ENCODE measurements around the gene CD99. TPM values are rescaled to one million over a fixed set of nuclear protein-coding genes. Genes with fewer than 3 reads are reported as not detected.

CD99 gene
- total and polyA plus RNA-seq, 4 donors = 49.9 to 165 (median 102) TPM

DNA sequence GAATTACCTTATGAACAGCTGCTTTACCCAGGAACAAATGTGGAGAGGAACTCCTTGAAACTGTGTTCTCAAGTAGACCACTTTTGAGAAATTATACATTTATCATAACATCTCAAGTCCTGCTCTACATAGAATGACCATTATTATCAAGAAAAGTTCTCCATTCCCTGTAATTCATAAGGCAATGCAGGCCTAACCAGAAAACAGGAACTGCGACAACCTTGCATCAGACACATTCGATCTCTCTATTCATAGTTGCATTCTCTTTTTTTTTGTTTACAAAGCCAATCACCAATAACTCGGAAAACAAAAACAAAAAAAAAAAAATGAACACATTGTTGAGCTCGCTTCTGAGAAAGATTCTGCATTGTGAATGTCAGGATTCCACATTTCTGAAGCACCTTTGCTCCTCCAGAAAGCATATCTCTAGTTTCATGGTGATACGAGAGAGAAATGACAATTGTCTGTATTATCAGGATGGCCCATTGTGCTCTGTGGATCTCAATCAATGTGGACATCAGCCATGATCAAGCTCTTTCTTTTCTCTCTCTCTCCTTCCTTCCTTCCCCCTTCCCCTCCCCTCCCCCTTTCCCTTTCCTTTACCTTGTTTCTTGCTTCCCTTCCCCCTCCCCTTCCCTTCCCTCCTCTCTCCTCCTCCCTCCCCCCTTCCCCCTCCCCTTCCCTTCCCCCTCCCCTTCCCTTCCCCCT lies 32.4 kb upstream of the CD99 start:
- Histone ChIP-seq H3K9ac (ENCODE audit: low read depth in 1 of 2, low read length in 2 of 2) (no peak overlapping the region), H3K27me3 (ENCODE audit: control insufficient read depth in 4 of 4, insufficient read depth in 4 of 4, low read length in 3 of 4) (no peaks in the 10 kb centered on the region), H3K4me3 (ENCODE audit: low read depth in 1 of 3, low read length in 3 of 3) (no peak overlapping the region), H3K4me1 (ENCODE audit: control insufficient read depth in 4 of 4, insufficient read depth in 4 of 4, low read length in 3 of 4) (peaks cover 2 to 47% (median 37%) of the 10 kb centered on the region in 4 donors), H3K27ac (ENCODE audit: low read depth in 1 of 2, low read length in 2 of 2) (no peak overlapping the region), H3K9me3 (ENCODE audit: control insufficient read depth in 4 of 4, low read length in 3 of 4) (no peaks in the 10 kb centered on the region), H3K36me3 (ENCODE audit: control insufficient read depth in 4 of 4, insufficient read depth in 3 of 4, low read depth in 1 of 4, low read length in 3 of 4) (no peaks in the 10 kb centered on the region)
- WGBS = 74% methylated on average over 5 of the region's 5 CpGs
- TF ChIP-seq TAF1 (conservative IDR thresholded peaks at IDR 0.05) (no peak), HNF4G (IDR thresholded peaks at IDR 0.05) (no peak)
- TF ChIP-seq, protein P1, sequence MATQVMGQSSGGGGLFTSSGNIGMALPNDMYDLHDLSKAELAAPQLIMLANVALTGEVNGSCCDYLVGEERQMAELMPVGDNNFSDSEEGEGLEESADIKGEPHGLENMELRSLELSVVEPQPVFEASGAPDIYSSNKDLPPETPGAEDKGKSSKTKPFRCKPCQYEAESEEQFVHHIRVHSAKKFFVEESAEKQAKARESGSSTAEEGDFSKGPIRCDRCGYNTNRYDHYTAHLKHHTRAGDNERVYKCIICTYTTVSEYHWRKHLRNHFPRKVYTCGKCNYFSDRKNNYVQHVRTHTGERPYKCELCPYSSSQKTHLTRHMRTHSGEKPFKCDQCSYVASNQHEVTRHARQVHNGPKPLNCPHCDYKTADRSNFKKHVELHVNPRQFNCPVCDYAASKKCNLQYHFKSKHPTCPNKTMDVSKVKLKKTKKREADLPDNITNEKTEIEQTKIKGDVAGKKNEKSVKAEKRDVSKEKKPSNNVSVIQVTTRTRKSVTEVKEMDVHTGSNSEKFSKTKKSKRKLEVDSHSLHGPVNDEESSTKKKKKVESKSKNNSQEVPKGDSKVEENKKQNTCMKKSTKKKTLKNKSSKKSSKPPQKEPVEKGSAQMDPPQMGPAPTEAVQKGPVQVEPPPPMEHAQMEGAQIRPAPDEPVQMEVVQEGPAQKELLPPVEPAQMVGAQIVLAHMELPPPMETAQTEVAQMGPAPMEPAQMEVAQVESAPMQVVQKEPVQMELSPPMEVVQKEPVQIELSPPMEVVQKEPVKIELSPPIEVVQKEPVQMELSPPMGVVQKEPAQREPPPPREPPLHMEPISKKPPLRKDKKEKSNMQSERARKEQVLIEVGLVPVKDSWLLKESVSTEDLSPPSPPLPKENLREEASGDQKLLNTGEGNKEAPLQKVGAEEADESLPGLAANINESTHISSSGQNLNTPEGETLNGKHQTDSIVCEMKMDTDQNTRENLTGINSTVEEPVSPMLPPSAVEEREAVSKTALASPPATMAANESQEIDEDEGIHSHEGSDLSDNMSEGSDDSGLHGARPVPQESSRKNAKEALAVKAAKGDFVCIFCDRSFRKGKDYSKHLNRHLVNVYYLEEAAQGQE (IDR thresholded peaks at IDR 0.05) = no peak
- TF ChIP-seq, protein P2, sequence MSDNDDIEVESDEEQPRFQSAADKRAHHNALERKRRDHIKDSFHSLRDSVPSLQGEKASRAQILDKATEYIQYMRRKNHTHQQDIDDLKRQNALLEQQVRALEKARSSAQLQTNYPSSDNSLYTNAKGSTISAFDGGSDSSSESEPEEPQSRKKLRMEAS (IDR thresholded peaks at IDR 0.05) = no peak
- TF ChIP-seq, protein P3, sequence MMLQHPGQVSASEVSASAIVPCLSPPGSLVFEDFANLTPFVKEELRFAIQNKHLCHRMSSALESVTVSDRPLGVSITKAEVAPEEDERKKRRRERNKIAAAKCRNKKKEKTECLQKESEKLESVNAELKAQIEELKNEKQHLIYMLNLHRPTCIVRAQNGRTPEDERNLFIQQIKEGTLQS (IDR thresholded peaks at IDR 0.05) = no peak
- DNase-seq (ENCODE audit: low spot score) = no peak

DNA sequence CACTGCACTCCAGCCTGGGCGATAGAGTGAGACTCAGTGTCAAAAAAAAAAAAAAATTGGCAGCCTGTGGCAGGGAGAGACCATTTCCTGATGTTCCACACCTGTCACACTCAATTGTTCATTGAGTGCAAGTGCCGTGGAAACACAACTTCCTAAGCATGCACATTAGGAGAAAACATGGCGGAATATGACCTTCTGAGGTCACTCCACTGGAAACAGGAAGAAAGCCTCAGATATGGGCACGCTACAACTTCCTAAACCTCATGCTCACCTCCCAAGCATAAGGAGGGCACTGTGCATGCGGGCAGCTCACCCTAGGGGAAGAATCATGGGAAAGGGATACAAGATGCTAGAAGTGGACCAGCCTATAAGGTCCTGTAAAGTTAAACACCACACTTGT lies 28.5 kb upstream of the CD99 start:
- no peak for DNase-seq (ENCODE audit: low spot score)
- Histone ChIP-seq H3K9me3 (ENCODE audit: control insufficient read depth in 4 of 4, low read length in 3 of 4) (no peaks in the 10 kb centered on the region), H3K4me3 (ENCODE audit: low read depth in 1 of 3, low read length in 3 of 3) (no peak overlapping the region), H3K27ac (ENCODE audit: low read depth in 1 of 2, low read length in 2 of 2) (no peak overlapping the region), H3K36me3 (ENCODE audit: control insufficient read depth in 4 of 4, insufficient read depth in 3 of 4, low read depth in 1 of 4, low read length in 3 of 4) (no peaks in the 10 kb centered on the region), H3K27me3 (ENCODE audit: control insufficient read depth in 4 of 4, insufficient read depth in 4 of 4, low read length in 3 of 4) (no peaks in the 10 kb centered on the region), H3K4me1 (ENCODE audit: control insufficient read depth in 4 of 4, insufficient read depth in 4 of 4, low read length in 3 of 4) (peaks cover 0 to 21% (median 8%) of the 10 kb centered on the region in 4 donors), H3K9ac (ENCODE audit: low read depth in 1 of 2, low read length in 2 of 2) (no peak overlapping the region)
- peak; percentile 26 for TF ChIP-seq NR2F2 (IDR thresholded peaks at IDR 0.05)
- TF ChIP-seq, protein P4, sequence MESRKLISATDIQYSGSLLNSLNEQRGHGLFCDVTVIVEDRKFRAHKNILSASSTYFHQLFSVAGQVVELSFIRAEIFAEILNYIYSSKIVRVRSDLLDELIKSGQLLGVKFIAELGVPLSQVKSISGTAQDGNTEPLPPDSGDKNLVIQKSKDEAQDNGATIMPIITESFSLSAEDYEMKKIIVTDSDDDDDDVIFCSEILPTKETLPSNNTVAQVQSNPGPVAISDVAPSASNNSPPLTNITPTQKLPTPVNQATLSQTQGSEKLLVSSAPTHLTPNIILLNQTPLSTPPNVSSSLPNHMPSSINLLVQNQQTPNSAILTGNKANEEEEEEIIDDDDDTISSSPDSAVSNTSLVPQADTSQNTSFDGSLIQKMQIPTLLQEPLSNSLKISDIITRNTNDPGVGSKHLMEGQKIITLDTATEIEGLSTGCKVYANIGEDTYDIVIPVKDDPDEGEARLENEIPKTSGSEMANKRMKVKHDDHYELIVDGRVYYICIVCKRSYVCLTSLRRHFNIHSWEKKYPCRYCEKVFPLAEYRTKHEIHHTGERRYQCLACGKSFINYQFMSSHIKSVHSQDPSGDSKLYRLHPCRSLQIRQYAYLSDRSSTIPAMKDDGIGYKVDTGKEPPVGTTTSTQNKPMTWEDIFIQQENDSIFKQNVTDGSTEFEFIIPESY (IDR thresholded peaks at IDR 0.05) = no peak
- WGBS = 83% methylated on average over 5 of the region's 5 CpGs

DNA sequence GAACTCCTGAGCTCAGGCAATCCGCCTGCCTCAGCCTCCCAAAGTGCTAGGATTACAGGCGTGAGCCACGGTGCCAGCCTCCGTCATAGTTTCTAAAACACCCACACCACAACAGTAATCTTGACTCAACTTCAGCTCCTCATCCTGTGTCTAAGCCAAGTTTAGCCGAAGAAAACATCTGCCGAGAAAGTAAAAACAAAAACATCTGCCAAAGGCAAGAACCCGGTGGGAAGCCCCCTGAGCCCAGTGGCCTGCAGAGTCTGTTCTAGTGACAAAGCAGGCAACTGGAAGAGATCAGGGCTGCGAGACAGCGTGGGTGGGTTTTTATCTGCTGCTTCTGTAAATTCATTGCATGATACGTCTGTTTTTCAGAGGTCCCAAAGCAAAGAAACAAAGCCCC lies 26.6 kb upstream of the CD99 start:
- no peaks in the 10 kb centered on the region for H3K9me3 ChIP-seq (ENCODE audit: control insufficient read depth in 4 of 4, low read length in 3 of 4)
- peaks cover 0 to 8% (median 0%) of the 10 kb centered on the region in 4 donors for H3K4me1 ChIP-seq (ENCODE audit: control insufficient read depth in 4 of 4, insufficient read depth in 4 of 4, low read length in 3 of 4)
- no peak overlapping the region for H3K4me3 ChIP-seq (ENCODE audit: low read depth in 1 of 3, low read length in 3 of 3)
- no peaks in the 10 kb centered on the region for H3K36me3 ChIP-seq (ENCODE audit: control insufficient read depth in 4 of 4, insufficient read depth in 3 of 4, low read depth in 1 of 4, low read length in 3 of 4)
- H3K9ac ChIP-seq (ENCODE audit: low read depth in 1 of 2, low read length in 2 of 2) = no peak overlapping the region
- no peak overlapping the region for H3K27ac ChIP-seq (ENCODE audit: low read depth in 1 of 2, low read length in 2 of 2)
- DNase-seq (ENCODE audit: low spot score) = no peak
- 79% methylated on average over 10 of the region's 10 CpGs for WGBS
- H3K27me3 ChIP-seq (ENCODE audit: control insufficient read depth in 4 of 4, insufficient read depth in 4 of 4, low read length in 3 of 4) = no peaks in the 10 kb centered on the region
- TF ChIP-seq GABPA (IDR thresholded peaks at IDR 0.05 in 1 of 2, conservative IDR thresholded peaks at IDR 0.05 in 1 of 2) (no peak), HNF4A (conservative IDR thresholded peaks at IDR 0.05) (no peak), RXRA (IDR thresholded peaks at IDR 0.05) (no peak), NR2F2 (IDR thresholded peaks at IDR 0.05) (no peak)
- TF ChIP-seq, protein P2 (IDR thresholded peaks at IDR 0.05) = no peak
- TF ChIP-seq, protein P1 (IDR thresholded peaks at IDR 0.05) = no peak
- TF ChIP-seq, protein P5, sequence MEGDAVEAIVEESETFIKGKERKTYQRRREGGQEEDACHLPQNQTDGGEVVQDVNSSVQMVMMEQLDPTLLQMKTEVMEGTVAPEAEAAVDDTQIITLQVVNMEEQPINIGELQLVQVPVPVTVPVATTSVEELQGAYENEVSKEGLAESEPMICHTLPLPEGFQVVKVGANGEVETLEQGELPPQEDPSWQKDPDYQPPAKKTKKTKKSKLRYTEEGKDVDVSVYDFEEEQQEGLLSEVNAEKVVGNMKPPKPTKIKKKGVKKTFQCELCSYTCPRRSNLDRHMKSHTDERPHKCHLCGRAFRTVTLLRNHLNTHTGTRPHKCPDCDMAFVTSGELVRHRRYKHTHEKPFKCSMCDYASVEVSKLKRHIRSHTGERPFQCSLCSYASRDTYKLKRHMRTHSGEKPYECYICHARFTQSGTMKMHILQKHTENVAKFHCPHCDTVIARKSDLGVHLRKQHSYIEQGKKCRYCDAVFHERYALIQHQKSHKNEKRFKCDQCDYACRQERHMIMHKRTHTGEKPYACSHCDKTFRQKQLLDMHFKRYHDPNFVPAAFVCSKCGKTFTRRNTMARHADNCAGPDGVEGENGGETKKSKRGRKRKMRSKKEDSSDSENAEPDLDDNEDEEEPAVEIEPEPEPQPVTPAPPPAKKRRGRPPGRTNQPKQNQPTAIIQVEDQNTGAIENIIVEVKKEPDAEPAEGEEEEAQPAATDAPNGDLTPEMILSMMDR (IDR thresholded peaks at IDR 0.05; ENCODE audit: low read depth, low read length, missing input control) = no peak
- TF ChIP-seq, protein P3 (IDR thresholded peaks at IDR 0.05) = no peak

Data from liver (tissue), 9 donors.